Right cardiac atrium (tissue), 5 donors: ENCODE measurements around the gene CPA4. TPM values are rescaled to one million over a fixed set of nuclear protein-coding genes. Genes with fewer than 3 reads are reported as not detected.

Source experiments
- ATAC-seq, 2 donors: fragments of 200-7000 bp; cut with Tn5 transposase; one replicate each; pipeline versions ENCODE4 v1.8.0 to v1.9.1; 2020; ENCODE audit warnings: moderate library complexity in 2 of 2, mild to moderate bottlenecking in 1 of 2
- DNase-seq, 3 donors: peaks; one replicate each; pipeline ENCODE4 v3.0.0-alpha.2; 2020
- H3K27ac ChIP-seq: one replicate; pipeline ENCODE4 v1.5.1; 2013; ENCODE audit warnings: mild to moderate bottlenecking, low read length, control low read depth, moderate library complexity
- H3K27me3 ChIP-seq: one replicate; pipeline ENCODE4 v1.6.1; 2013; ENCODE audit not compliant: control insufficient read depth, insufficient read depth
- H3K4me1 ChIP-seq: one replicate; pipeline ENCODE4 v1.6.1; 2013; ENCODE audit warnings: low read length; ENCODE audit not compliant: control insufficient read depth, insufficient read depth
- H3K4me3 ChIP-seq: one replicate; pipeline ENCODE4 v1.5.1; 2013; ENCODE audit warnings: low read length, control low read depth
- H3K9me3 ChIP-seq: one replicate; pipeline ENCODE4 v1.6.1; 2013; ENCODE audit warnings: low read length; ENCODE audit not compliant: control insufficient read depth
- WGBS: extraction: QIAGEN DNeasy Blood & Tissue Kit; methylation state at CpG from one replicate; pipeline ENCODE4 v1.1.7; 2013; 5-methylcytosine and 5-hydroxymethylcytosine counted together
- intact Hi-C, 4 donors: fragments of 100-400 bp; cut with DNase I; formaldehyde crosslinking; loops; one replicate each; pipeline versions ENCODE4 v1.11.0 to v1.14.0; 2022 to 2023
- polyA plus RNA-seq: library from polyadenylated mRNA; stranded (reverse); fragments of 200-250 nt; gene quantifications from one replicate; pipeline ENCODE4 v1.2.3, GENCODE V29; 2013
- total RNA-seq, 4 donors: library from RNA; stranded (reverse); fragmentation: NEBNext Ultra II Directional; extraction: Animal tissue kit (Norgen Biotek cat#: 25700); gene quantifications; one replicate each; pipeline ENCODE4 v1.2.1, GENCODE V29; 2021
- donor health status: healthy with polysubstance abuse.
- donor health status: DM: no; HTN: yes; CAD: no.
- donor health status: DM: no; HTN: no; CAD: no.
- donor health status: DM: no; HTN: yes; CAD: no; lungs with severe emphysema.
- donor health status: DM: yes; HTN: yes; CAD: no.

Gene CPA4
- total and polyA plus RNA-seq, 5 donors, result 0.02 to 0.84 (median 0.50) TPM; not detected in 1

DNA sequence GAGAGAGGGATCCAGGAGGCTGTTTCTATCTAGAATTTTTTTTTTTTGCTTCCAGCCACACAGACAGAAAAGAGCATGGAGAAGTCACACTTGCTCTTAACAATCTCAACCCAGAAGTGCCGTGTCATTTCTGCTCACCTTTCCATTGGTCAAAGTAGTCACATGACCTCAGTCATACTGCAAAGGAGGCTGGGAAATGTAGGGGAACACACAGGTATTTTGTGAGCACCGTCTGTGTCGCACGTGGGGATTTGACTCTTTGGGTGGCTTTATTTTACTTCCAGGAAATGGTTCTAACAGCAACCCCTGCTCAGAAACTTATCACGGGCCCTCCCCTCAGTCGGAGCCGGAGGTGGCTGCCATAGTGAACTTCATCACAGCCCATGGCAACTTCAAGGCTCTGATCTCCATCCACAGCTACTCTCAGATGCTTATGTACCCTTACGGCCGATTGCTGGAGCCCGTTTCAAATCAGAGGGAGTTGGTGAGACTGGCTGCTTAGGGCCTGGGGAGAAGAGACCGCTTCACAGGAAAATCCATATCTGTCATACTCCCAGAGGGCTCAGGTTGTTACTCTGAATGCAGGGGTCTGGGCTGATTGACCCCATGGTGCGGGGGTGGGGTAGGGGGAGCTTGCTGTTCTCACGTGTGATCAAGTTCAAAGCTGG is 74.3 kb downstream of the CPA4 start:
- intact Hi-C loops, result no loop called here
- ATAC-seq, result no peak
- H3K4me3 ChIP-seq, result no peak overlapping the region
- no peak overlapping the region for H3K27ac ChIP-seq
- no peaks in the 10 kb centered on the region for H3K9me3 ChIP-seq
- H3K27me3 ChIP-seq, result no peaks in the 10 kb centered on the region
- peaks cover 9% of the 10 kb centered on the region for H3K4me1 ChIP-seq
- WGBS, result 83% methylated on average over 13 of the region's 13 CpGs
- no peak for DNase-seq

DNA sequence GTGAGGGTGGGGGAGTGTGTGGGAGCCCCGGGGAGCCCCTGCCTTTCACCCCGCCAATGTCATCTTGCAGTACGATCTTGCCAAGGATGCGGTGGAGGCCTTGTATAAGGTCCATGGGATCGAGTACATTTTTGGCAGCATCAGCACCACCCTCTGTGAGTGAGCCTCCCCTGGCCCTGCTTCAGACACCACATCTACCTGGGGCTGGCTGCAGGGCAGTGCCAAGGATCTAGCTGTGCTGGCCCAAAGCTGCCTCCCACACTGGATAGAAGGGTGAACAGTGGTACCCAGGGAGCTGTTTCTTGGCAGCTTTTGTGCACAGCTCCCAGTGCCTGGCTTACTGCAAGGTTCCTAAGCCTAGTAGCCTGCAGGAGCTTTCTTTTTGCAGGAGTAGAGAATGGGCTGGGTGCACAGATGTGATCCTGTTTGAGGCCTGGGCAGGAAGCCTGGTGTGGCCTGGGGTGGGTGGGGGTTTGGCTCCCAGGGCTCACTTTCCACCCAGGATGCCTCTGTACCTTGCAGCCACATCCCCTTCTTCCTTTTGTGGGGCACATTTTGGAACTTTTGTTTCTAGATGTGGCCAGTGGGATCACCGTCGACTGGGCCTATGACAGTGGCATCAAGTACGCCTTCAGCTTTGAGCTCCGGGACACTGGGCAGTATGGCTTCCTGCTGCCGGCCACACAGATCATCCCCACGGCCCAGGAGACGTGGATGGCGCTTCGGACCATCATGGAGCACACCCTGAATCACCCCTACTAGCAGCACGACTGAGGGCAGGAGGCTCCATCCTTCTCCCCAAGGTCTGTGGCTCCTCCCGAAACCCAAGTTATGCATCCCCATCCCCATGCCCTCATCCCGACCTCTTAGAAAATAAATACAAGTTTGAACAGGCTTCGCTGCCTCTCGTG is 75.1 kb downstream of the CPA4 start:
- no peak overlapping the region for H3K4me3 ChIP-seq
- no peaks in the 10 kb centered on the region for H3K9me3 ChIP-seq
- H3K27me3 ChIP-seq, result no peaks in the 10 kb centered on the region
- DNase-seq (no peak), ATAC-seq (no peak)
- intact Hi-C loops, result no loop called here
- peaks cover 9% of the 10 kb centered on the region for H3K4me1 ChIP-seq
- WGBS, result 91% methylated on average over 19 of the region's 19 CpGs
- no peak overlapping the region for H3K27ac ChIP-seq

DNA sequence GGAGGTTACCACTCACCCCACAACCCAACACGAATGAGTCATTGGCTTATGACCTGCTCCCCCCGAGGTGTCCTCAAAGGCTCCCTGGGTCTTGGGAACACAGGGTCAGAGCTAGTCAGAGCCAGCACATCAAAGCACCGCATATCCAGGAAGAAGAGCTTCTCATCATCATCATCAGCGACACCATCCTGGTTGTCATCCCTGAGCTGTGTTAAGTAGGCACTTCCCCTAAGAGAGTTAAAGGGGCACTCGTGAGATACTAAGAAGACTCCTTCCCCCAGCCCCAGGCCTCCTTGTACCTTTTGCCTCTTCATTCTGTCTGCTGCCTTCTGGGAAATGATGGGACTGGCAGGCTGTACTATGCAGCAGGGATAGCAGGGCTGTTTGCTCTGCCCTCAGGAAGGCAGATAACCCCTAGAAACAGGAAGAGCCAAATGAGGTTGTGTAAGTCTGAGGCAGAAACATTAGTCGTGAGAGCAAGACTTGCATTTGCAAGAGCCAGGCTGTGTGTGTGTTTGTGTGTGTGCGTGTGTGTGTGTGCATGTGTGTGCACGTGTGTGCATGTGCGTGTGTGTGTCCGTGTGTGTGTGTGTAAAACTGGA is 76.2 kb downstream of the CPA4 start:
- Histone ChIP-seq H3K4me3 (no peak overlapping the region), H3K4me1 (peaks cover 12% of the 10 kb centered on the region), H3K27ac (peak overlapping the region; percentile 20), H3K9me3 (no peaks in the 10 kb centered on the region), H3K27me3 (no peaks in the 10 kb centered on the region)
- DNase-seq (peak in 1 of 3 donors; percentile 80), ATAC-seq (peak; percentile 55 to 77)
- WGBS, result 28% methylated on average over 10 of the region's 10 CpGs
- intact Hi-C loops, result no loop called here

DNA sequence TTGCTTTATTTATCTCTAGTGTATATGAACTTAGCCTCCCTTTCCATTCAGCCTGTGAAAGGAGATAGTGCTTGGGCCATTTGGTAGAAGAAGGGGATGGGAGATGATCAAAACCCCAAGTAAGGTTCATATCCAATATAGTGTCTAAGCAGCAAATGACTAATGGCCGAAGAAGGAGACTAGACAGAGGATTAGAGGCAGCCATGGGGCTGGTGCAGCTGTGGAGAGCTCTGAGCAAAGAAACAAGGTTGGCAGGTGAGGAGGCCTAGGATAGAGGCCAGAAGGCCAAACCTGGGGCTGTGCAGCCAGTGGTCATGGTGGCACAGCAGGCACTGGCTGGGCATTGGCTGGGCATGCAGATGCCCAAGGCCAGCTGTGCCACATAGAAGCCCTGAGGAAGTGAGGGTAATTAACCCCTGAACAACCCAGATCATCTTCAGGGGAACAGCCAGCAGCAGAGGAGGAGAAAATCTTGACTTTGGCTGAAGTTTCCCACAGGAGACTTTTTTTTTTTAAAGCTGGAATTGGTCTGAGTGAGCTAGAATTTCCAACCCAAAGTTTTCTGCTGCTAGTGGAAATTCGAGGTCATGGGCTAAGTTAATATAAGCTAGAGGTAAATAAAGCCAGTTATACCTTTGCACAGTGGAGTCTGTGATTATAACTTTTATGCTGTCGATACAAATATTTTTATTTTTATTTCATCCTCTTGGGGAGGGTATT is 77.0 kb downstream of the CPA4 start:
- Histone ChIP-seq H3K27ac (no peak overlapping the region), H3K4me1 (peaks cover 12% of the 10 kb centered on the region)
- 52% methylated on average over 3 of the region's 3 CpGs for WGBS

DNA sequence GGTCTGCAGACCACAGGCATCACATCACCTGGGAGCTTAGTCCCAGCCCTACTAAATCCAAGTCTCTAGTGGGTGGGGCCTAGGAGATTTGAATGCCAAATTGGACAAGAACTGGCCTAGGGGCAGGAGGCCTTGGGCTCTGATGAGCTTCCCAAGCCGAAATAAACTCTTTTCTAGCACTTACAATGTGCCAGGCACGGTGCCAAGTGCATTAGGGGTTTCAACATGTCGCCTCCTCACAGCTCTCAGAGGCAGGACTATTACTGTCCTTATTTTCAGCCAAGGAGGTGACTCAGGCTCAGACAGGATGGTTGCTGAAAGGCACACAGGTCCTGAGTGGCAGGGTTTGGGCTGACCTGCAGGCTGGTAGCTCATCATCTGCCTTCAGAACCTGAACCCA is 78.1 kb downstream of the CPA4 start:
- no peak for ATAC-seq
- Histone ChIP-seq H3K4me1 (peaks cover 12% of the 10 kb centered on the region), H3K4me3 (no peak overlapping the region), H3K27ac (no peak overlapping the region), H3K9me3 (no peaks in the 10 kb centered on the region), H3K27me3 (no peaks in the 10 kb centered on the region)
- WGBS, result 62% methylated on average over 3 of the region's 3 CpGs
- intact Hi-C loops, result no loop called here
- peak; percentile 68 to 84 (median 80) for DNase-seq

More for the DNA sequence above, 77.0 kb downstream of the CPA4 start:
- intact Hi-C loops, result no loop called here
- Histone ChIP-seq H3K4me3 (no peak overlapping the region), H3K9me3 (no peaks in the 10 kb centered on the region), H3K27me3 (no peaks in the 10 kb centered on the region)
- ATAC-seq (no peak), DNase-seq (no peak)

DNA sequence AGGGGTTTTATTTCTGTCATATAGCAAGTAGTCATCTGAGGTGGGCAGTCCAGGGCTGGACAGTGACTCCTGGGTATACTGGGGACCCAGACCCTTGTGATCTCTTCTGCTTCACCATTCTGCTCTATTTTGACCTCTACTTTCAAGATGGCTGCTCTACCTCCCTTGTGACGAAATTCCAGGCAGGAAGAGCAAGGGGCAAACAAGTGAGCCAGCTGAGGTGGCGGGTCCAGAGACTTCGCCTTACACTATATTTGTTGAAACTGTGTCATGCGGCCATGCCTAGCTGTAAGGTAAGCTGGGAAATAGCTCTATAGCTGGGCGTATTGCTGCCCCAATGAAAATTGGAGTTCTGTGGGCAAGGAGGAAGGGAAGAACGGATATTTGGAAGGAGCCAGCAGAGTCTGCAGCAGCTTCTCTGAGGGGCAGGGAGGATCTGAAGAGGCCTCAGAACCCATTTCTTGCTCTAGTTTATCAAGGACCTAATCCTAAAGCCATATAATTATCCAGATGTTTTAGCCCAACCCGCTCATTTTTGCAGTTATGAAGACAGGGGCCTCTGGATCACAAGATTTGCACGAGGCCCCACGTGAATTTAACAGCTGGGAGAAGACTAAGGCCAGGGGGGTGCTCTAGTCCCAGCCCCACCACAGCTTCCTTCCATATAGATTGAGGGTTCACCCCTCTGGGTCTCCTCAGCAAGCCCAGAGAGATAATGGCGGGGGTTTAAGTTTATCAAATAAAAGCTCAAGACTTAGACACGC is 79.6 kb downstream of the CPA4 start:
- intact Hi-C loops, result no loop called here
- Histone ChIP-seq H3K4me1 (peaks cover 12% of the 10 kb centered on the region), H3K27ac (peak overlapping the region; percentile 63), H3K27me3 (no peaks in the 10 kb centered on the region), H3K9me3 (no peaks in the 10 kb centered on the region), H3K4me3 (no peak overlapping the region)
- DNase-seq (no peak), ATAC-seq (no peak)
- WGBS, result 83% methylated on average over 11 of the region's 11 CpGs

Other genes starting within 250 kb of the CPA4 start
- 10 to 100 TPM; 14.8 to 17.1 (median 16.6) TPM for gene ZC3HC1, start 241.8 kb upstream of the CPA4 start, total RNA-seq
- gene ZC3HC1, start 241.8 kb upstream of the CPA4 start, polyA plus RNA-seq, result 15.4 TPM
- 10 to 100 TPM; 24.3 to 29.4 (median 26.5) TPM for gene KLHDC10, start 222.6 kb upstream of the CPA4 start, total RNA-seq
- gene KLHDC10, start 222.6 kb upstream of the CPA4 start, polyA plus RNA-seq, result 8.6 TPM
- 1 to 10 TPM; 8.9 to 9.8 (median 9.3) TPM for gene TMEM209, start 87.8 kb upstream of the CPA4 start, total RNA-seq
- 5.2 TPM for gene TMEM209, start 87.8 kb upstream of the CPA4 start, polyA plus RNA-seq
- gene SSMEM1, start 85.3 kb upstream of the CPA4 start, total RNA-seq, result not detected
- not detected for gene SSMEM1, start 85.3 kb upstream of the CPA4 start, polyA plus RNA-seq
- gene CPA2, start 26.3 kb upstream of the CPA4 start, total RNA-seq, result under 1 TPM in 1 of 4 donors, not detected in 3; 0.67 TPM
- 0.05 TPM for gene CPA2, start 26.3 kb upstream of the CPA4 start, polyA plus RNA-seq
- gene CPA5, start 51.7 kb downstream of the CPA4 start, total RNA-seq, result not detected
- gene CPA5, start 51.7 kb downstream of the CPA4 start, polyA plus RNA-seq, result not detected
- gene CPA1, start 87.3 kb downstream of the CPA4 start, total RNA-seq, result 1 to 10 TPM in 1 of 4 donors, not detected in 3; 1.0 TPM
- 0.36 TPM for gene CPA1, start 87.3 kb downstream of the CPA4 start, polyA plus RNA-seq
- 1 to 10 TPM; 5.6 to 7.5 (median 6.3) TPM for gene CEP41, start 147.9 kb downstream of the CPA4 start, total RNA-seq
- gene CEP41, start 147.9 kb downstream of the CPA4 start, polyA plus RNA-seq, result 3.0 TPM
- gene MEST, start 198.9 kb downstream of the CPA4 start, total RNA-seq, result 10 to 100 TPM; 16.2 to 29.7 (median 20.3) TPM
- 8.2 TPM for gene MEST, start 198.9 kb downstream of the CPA4 start, polyA plus RNA-seq